Measurements from ENCODE around the gene TBC1D2B.

Gene TBC1D2B

GRCh38 chr15:78071383-78071782 is 6.1 kb downstream of the TBC1D2B start:
- DNase-seq, result no peak

GRCh38 chr15:78070049-78070700 is 7.3 kb downstream of the TBC1D2B start:
- DNase-seq, result peak in 1 of 2 experiments; percentile 54

DNA sequence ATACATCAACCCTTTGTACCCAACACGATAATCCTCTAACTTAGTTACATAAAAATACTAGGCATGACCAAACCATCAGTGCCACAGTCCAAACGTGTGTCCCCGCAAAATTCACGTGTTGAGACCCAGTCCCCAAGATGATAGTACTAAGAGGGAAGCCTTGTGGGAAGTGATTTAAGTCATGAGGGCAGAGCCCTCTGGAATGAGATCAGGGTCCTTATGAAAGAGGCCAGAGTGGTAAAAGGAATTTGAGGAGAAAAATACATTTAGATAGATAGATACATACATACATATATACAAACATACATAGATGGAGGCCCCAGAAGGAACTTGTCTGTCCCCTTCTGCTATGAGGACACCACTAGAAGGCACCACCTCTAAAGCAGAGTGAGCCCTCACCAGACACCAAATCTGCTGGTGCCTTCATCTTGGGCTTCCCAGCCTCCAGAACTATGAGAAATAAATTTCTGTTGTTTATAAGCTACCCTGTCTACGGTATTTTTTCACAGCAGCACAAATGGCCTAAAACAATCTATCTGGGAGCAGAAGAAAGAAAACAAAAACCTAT is 8.0 kb downstream of the TBC1D2B start:
- no peak for DNase-seq

GRCh38 chr15:78069052-78069414 is 8.5 kb downstream of the TBC1D2B start:
- peak in 1 of 2 experiments; percentile 30 for DNase-seq

- no peak for DNase-seq
Observed at GRCh38 chr15:78067328-78068228, 9.9 kb downstream of the TBC1D2B start.

- no peak for DNase-seq
Observed at GRCh38 chr15:78065973-78066946, 11.3 kb downstream of the TBC1D2B start.

DNA sequence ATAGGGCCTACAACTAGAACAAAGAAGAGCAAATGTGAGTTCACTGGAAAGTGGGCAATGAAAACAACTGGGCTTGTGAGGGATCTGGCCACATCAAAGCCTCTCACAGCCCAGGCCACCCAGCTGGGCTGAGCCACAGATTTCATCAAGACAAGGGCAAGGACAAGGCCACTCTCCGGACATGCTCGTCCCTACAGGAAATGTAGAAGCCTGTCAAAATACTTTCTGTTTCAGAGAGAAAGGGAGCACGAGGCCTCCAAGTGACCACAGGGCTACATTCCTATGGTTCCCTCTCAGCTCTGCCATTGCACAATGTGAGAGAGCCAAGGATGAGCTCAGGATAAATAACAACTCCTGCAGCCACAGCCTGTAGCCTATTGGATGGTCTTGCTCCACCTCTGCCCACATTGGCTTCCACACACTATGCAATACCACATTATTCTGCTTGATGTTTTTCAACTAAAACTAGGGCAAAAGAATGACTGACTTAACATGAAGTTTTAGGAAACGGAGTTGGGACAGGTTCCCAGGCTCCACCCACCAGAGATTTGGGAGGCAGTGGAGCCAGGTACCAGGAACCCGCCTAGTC is 12.1 kb downstream of the TBC1D2B start:
- DNase-seq, result no peak

- no peak for DNase-seq
Observed at GRCh38 chr15:78064544-78064943, 13.0 kb downstream of the TBC1D2B start.

DNA sequence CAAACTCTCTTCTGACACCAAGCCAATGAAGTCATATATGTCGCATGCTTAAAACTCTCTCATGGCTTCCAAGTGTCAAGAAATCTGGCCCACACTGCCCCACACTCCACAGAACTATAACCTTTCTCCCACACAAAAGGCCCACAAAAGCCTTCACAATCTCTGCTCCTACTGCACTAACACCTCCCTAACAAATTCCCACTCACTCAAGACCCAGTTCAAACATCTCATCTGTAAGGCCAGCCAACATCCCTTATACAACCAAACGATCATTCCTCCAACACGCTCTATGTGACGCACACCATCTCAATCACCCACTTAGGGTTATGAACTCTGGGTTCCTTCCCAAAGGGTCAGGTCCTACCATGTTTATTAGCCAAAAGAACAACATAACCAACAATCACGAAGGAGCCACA is 13.5 kb downstream of the TBC1D2B start:
- DNase-seq, result no peak

DNA sequence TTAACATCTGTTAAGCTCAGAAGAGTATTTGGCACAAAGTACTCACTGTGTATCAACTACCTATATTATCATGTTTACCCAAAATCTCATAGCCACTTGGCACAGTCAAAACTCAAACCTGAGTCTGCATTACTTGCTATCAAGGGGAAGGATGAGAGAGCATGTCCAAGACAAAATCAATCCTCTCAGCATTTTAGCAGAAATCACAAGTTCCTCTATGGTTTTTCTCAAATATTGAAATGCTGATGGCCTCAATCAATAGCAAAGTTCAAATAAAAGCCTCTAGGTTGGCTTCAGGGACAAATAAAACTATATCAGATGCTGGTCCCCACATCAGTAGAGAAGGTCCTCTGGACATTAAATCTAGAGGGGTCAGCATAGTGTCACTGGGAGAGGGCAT is 14.3 kb downstream of the TBC1D2B start:
- DNase-seq, result no peak

- peak in 1 of 2 experiments; percentile 63 for DNase-seq
Observed at GRCh38 chr15:78061963-78062427, 15.5 kb downstream of the TBC1D2B start.

GRCh38 chr15:78060232-78060631 is 17.3 kb downstream of the TBC1D2B start:
- no peak for DNase-seq

DNA sequence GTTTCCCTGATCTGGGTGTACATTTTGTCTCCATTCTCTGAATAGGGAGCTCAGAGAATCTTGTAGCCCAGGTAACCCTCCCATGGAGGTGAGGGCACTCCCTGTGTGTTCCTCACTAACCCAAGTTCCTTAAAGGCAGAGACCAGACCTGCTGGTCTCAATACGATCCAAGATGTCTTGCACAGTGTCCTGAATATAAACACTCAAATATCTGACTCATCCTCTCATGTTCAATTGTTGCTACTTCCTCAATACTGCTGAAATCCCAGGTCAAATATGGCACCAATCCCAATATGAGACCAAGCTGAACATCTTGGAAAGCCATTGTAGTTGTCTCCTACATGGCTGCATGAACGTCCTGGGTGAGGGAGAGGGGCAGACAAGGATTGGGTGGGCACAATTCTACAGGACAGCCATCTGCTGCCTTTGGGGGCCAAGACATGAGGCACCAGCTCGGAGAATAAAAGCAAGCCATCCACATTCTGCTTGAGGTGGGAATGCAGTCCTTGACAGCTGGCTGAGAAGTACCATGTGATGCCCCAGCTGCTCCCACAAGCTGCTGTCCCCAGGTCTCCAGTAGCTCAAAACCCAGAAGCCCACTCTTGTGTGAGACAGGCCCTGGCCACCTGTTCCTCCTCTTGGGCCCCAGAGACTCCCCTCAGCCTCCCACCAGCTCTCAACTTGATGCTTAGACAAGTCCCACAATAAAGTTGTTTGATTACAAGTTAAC is 18.2 kb downstream of the TBC1D2B start:
- DNase-seq, result no peak

- DNase-seq, result no peak
Observed at GRCh38 chr15:78058401-78058935, 19.0 kb downstream of the TBC1D2B start.

DNA sequence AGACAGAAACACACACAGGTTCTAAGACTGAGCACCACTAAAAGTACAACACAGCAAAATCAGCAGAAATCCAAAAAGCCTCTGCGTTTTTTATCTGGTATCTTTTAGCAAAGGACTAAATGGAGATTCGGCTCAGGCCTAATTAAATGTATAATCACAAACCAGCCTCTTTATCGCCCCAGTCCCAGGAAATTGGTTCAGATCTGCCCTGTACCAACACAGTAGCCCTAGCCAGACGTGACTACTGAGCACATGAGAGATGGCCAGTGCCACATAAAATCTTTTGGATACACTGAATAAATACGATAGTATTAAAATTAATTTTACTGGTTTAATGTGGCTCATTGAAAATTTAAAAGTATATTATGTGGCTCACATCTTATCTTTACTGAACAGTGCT is 19.7 kb downstream of the TBC1D2B start:
- no peak for DNase-seq

GRCh38 chr15:78056714-78057269 is 20.7 kb downstream of the TBC1D2B start:
- DNase-seq, result peak in 1 of 2 experiments; percentile 43

DNA sequence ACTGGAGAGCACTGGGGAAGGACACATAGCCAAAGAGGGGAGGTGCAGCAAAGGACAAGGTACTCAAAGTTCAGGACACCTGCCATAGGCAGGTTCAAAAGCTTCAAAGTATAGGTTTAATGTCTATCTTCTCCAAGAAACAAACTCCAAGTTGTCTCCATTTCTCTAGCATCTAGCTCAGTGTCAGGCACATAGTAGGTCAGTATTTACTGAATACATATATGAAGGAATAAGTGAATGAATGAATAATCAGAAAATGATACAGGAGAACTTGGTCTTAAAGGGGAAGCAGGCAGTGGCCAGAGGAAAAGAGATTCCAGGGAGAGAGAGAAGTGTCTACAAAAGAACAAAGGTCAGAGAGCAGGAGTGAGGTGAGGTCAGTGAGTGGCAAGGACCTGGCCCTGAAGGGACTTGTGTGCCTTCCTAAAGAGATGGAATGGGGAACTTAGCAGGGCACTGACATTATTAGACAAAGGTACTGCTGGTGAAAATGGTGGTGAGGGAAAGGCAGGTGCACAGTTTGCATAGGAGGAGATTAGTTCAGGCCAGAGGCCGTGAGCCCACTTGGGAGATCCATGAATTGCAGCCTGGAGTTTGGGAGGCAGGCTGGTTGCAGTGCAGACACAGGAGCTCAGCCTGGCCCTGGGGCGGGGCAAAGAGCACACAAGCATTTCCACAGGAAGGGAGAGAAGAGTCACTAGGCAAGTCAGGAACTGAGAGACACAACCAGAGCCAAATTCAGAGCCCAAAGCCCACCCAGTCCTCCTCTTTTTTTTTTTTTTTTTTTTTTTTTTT is 21.4 kb downstream of the TBC1D2B start:
- no peak for DNase-seq

GRCh38 chr15:78054966-78055365 is 22.5 kb downstream of the TBC1D2B start:
- no peak for DNase-seq

GRCh38 chr15:78054518-78054917 is 23.0 kb downstream of the TBC1D2B start:
- no peak for DNase-seq

DNA sequence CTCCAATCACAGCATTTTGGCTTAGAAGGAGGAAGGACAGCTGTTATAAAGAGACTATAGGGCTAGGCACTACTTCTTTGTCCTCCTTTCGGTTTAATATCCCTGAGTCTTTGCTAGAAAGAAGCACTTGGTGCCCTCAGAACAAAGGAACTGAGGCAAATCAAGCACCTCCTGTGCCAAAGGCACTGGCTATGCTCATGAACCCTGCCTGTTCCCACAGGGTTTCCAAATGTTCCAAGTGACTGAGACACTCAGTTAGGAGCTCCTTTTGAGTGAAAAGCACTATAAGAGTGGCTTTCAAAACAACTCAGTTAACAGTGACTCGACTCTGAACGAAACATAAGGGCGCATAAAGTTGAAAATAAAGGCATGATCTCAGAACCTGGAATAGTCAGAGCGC is 25.0 kb downstream of the TBC1D2B start:
- DNase-seq, result no peak

Data from stimulated activated CD4-positive, alpha-beta T cell treated with anti-CD3 and anti-CD28 coated beads, Interleukin-4, amount 100 ng/mL, for 4 hours (primary cell).